OCI-LY7 (cell line): ENCODE measurements around the gene CDK11B. TPM values are rescaled to one million over a fixed set of nuclear protein-coding genes. Genes with fewer than 3 reads are reported as not detected.

ENCODE experiments used
- BruUV-seq: library from RNA; stranded (reverse); fragments of 400-500 nt; replicated peaks from 2 replicates; lab custom pipeline; 2021; lab: Mats Ljungman, UMichigan
- CTCF ChIA-PET: fragments of 300-600 bp; sonication (Branson Sonifier 250); formaldehyde crosslinking; loops from one replicate; lab custom pipeline; 2022; ENCODE audit warnings: antibody characterized with exemption; ENCODE audit not compliant: unreplicated experiment; lab: Charles Lee
- POLR2A ChIA-PET: fragments of 300-600 bp; sonication (Branson Sonifier 250); formaldehyde crosslinking; loops from one replicate; lab custom pipeline; 2022; ENCODE audit warnings: antibody characterized with exemption; lab: Charles Lee
- DNase-seq: peaks from one replicate; pipeline ENCODE4 v3.0.0-alpha.2; 2015; ENCODE audit warnings: low spot score
- H2AFZ ChIP-seq: fragments of 200-600 bp; sonication (generic), shearing (Covaris generic); 2 replicates; pipeline ENCODE4 v1.6.1; 2014; ENCODE audit warnings: mild to moderate bottlenecking, antibody characterized with exemption, low read length, moderate library complexity
- H3K27ac ChIP-seq: fragments of 200-600 bp; sonication (generic); 2 replicates; pipeline ENCODE4 v1.5.1; 2014; ENCODE audit warnings: mixed run types, low read depth, mild to moderate bottlenecking, moderate library complexity, low read length, inconsistent platforms; ENCODE audit not compliant: poor library complexity, severe bottlenecking
- H3K36me3 ChIP-seq: fragments of 200-600 bp; sonication (generic); 2 replicates; pipeline ENCODE4 v1.6.1; 2014; ENCODE audit warnings: mild to moderate bottlenecking, antibody characterized with exemption, low read length, moderate library complexity, mixed read lengths; ENCODE audit not compliant: insufficient read depth
- H3K4me1 ChIP-seq: fragments of 200-600 bp; sonication (generic); 2 replicates; pipeline ENCODE4 v1.5.1; 2014; ENCODE audit warnings: mild to moderate bottlenecking, low read length; ENCODE audit not compliant: insufficient read depth, poor library complexity, severe bottlenecking
- H3K4me2 ChIP-seq: fragments of 200-600 bp; sonication (generic); 2 replicates; pipeline ENCODE4 v1.6.1; 2014; ENCODE audit warnings: mild to moderate bottlenecking, low read length
- H3K4me3 ChIP-seq: fragments of 200-600 bp; sonication (generic); 2 replicates; pipeline ENCODE4 v1.5.1; 2014; ENCODE audit warnings: mild to moderate bottlenecking, low read depth, low read length; ENCODE audit not compliant: poor library complexity, severe bottlenecking
- H3K79me2 ChIP-seq: fragments of 200-600 bp; sonication (generic); 2 replicates; pipeline ENCODE4 v1.6.1; 2016; ENCODE audit warnings: low read depth, mild to moderate bottlenecking, low read length, moderate library complexity, mixed read lengths; ENCODE audit not compliant: insufficient read depth
- H3K9me2 ChIP-seq: fragments of 200-600 bp; sonication (generic); 2 replicates; pipeline ENCODE4 v1.6.1; 2016; ENCODE audit warnings: mild to moderate bottlenecking, low read length, mixed read lengths; ENCODE audit not compliant: insufficient read depth
- H3K9me3 ChIP-seq: fragments of 200-600 bp; sonication (generic); 2 replicates; pipeline ENCODE4 v1.6.1; 2014; ENCODE audit warnings: mild to moderate bottlenecking, mixed run types, low read length, mixed read lengths
- H4K20me1 ChIP-seq: fragments of 200-600 bp; sonication (generic); 2 replicates; pipeline ENCODE4 v1.6.1; 2014; ENCODE audit warnings: mild to moderate bottlenecking, antibody characterized with exemption, low read length, moderate library complexity, mixed read lengths; ENCODE audit not compliant: insufficient read depth
- CTCF ChIP-seq: fragments of 200-600 bp; sonication (generic); conservative IDR thresholded peaks from 2 replicates; pipeline ENCODE4 v1.5.1; 2014; ENCODE audit warnings: mild to moderate bottlenecking, antibody characterized with exemption, low read length, moderate library complexity, mixed read lengths
- EZH2phosphoT487 ChIP-seq: fragments of 200-600 bp; sonication (generic); IDR thresholded peaks from 2 replicates; pipeline ENCODE4 v1.6.1; 2018; ENCODE audit warnings: low read depth, borderline replicate concordance, mild to moderate bottlenecking, mixed run types, antibody characterized with exemption, low read length, moderate library complexity, mixed read lengths
- intact Hi-C: fragments of 100-400 bp; cut with micrococcal nuclease; formaldehyde crosslinking; loops from one replicate; pipeline ENCODE4 v1.10.0; 2022; ENCODE audit not compliant: unreplicated experiment
- total RNA-seq, 2 experiments: library from RNA; depleted of rRNA in 1 of 2; stranded (reverse); fragments of >200 nt in 1 of 2; shearing (Covaris generic) in 1 of 2; gene quantifications; 2 replicates each; pipeline ENCODE4 v1.2.3, GENCODE V29; 2014 to 2022

CDK11B gene
- total RNA-seq, 2 experiments from 2014 or later = 21.6 to 51.5 TPM

DNA sequence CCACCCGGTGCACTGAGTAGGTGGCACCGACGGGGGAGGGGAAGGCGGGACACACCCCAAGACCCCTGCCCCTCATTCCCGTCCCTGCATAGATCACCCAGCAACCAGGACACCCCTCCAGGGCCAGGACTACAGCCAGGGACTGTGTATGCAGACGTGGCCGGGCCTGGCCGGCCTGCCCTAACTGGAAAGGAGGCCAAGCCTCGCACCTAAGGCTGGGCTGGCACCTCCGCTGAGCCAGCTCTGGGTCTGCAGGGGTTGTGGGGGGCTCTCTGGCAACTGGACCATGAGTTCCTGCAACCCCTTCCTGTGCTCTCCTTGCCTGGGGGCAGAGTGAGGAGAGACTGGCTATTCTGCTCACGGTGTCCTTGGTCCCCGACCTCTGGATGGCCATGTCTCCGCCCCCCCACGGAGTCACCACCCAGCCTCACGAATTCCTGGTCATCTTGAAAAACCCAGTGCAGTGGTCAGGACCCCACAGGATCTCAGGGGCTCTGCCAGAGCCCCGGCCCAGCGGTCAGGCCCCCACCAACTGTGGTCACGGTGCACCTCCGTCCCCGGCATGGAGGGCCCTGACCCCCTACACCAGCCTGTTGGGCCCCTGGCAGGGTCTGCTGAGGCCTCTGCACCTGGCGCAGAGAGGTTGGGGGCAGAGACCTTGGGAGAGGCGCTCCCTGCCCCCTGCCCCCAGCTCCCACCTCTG is 57.8 kb downstream of the CDK11B start:
- BruUV-seq = no TSS peak
- H2AFZ ChIP-seq = no peak overlapping the region
- DNase-seq = no peak
- H3K4me3 ChIP-seq = no peak overlapping the region
- H3K9me3 ChIP-seq = no peaks in the 10 kb centered on the region
- no peak overlapping the region for H3K4me2 ChIP-seq
- H3K36me3 ChIP-seq = no peaks in the 10 kb centered on the region
- no peaks in the 10 kb centered on the region for H4K20me1 ChIP-seq
- ChIA-PET CTCF (no interaction called here), POLR2A (no interaction called here)
- no peaks in the 10 kb centered on the region for H3K9me2 ChIP-seq
- H3K79me2 ChIP-seq = no peaks in the 10 kb centered on the region
- no peak for TF ChIP-seq EZH2phosphoT487
- TF ChIP-seq CTCF = no peak
- H3K4me1 ChIP-seq = peaks cover 8% of the 10 kb centered on the region
- H3K27ac ChIP-seq = no peak overlapping the region
- intact Hi-C loops = no loop called here

DNA sequence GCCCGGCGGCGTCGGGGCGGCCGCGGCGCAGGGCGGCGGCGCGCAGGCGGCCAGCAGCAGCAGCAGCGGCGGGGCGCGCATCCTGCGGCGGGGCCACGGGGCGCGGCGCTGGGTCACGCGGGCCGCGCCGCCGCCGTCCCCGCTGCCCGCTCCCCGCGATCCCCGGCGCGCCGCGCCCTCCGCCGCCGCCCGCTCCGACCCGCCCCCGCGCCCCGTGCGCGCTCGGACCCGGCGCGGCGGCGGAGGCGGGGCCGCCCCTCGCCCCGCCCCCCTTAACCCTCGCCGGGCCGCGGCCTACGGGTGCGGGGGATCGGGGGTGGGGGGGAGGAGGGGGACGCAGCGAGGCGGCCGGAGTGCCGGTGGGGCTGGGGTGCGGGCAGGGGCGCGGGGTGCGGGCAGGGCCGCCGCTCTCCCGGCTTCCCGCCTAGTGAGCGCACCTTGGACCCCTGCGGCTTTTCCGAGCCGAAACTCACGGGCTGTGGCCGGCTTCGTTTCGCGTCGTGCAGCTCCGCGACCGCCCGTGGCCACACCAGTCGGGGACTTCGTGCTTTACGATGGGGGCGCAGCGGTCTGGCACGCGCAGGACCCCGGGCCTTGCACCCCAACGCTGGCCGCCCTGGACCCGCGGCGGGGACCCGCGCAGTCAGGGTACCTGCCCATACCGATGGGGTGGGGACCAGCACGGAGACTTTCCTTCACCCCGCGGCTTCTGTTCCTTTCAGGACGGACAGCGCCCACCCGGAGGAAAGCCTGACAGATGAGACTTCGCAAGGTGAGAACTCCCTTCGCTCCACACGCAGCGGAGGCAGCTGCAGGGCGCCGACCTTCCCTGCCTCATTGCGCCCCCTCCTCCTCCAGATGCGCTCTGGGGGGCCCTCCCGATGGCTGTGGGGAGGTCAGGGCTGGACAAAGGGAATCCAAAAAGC is 58.6 kb downstream of the CDK11B start, which contains the start of gene FNDC10:
TSS of gene FNDC10 (minus strand) at position 201 of the 926 bp plus-strand sequence. CDS start at position 81, 120 bp downstream.
- peak within 1 kb of the TSS; percentile 30; the same call in 1 of the 2 replicates for H3K4me2 ChIP-seq
- H2AFZ ChIP-seq = no peak within 1 kb of the TSS
- H3K9me2 ChIP-seq = no peaks in the 10 kb centered on the region
- DNase-seq = no peak
- no peaks in the 10 kb centered on the region for H3K36me3 ChIP-seq
- POLR2A ChIA-PET = no interaction called here
- no peaks in the 10 kb centered on the region for H4K20me1 ChIP-seq
- TF ChIP-seq EZH2phosphoT487 = no peak
- no peak for TF ChIP-seq CTCF
- intact Hi-C loops = no loop called here
- no TSS peak for BruUV-seq
- CTCF ChIA-PET = no interaction called here
- H3K79me2 ChIP-seq = no peaks in the 10 kb centered on the region
- H3K27ac ChIP-seq = no peak within 1 kb of the TSS
- H3K4me1 ChIP-seq = peaks cover 8% of the 10 kb centered on the region
- H3K4me3 ChIP-seq = peak within 1 kb of the TSS; percentile 24
- no peaks in the 10 kb centered on the region for H3K9me3 ChIP-seq
